Activated CD4-positive, alpha-beta T cell treated with anti-CD3 and anti-CD28 coated beads for 4 hours (primary cell): ENCODE measurements around the gene BBLN.
"Not testable (repeated sequence)": the region's sequence is repeated elsewhere in the genome, so short reads cannot be mapped to it uniquely, and the experiment has no call there.

ENCODE experiments used
- DNase-seq, 2 donors: peaks; one replicate each; pipeline ENCODE4 v3.0.0-alpha.2; 2020

The BBLN gene

GRCh38 chr9:128164307-128164885, 4.3 kb downstream of the BBLN start:
- no peak for DNase-seq

- DNase-seq, result no peak
Observed at GRCh38 chr9:128166169-128166568, 6.1 kb downstream of the BBLN start.

GRCh38 chr9:128167209-128167608, 7.1 kb downstream of the BBLN start:
- no peak for DNase-seq

GRCh38 chr9:128168731-128169308, 8.8 kb downstream of the BBLN start:
- DNase-seq, result no peak

- DNase-seq, result no peak
Observed at GRCh38 chr9:128169492-128169891, 9.4 kb downstream of the BBLN start.

- DNase-seq, result no peak
Observed at GRCh38 chr9:128169925-128170324, 9.9 kb downstream of the BBLN start.

- no peak for DNase-seq
Observed at GRCh38 chr9:128174062-128174461, 14.0 kb downstream of the BBLN start.

- no peak for DNase-seq
Observed at GRCh38 chr9:128175102-128175563, 15.1 kb downstream of the BBLN start.

- no peak for DNase-seq
Observed at GRCh38 chr9:128175726-128176125, 15.7 kb downstream of the BBLN start.

- no peak for DNase-seq
Observed at GRCh38 chr9:128178806-128179431, 18.9 kb downstream of the BBLN start.

GRCh38 chr9:128180001-128180400, 19.9 kb downstream of the BBLN start:
- DNase-seq, result no peak

- no peak for DNase-seq
Observed at GRCh38 chr9:128180447-128180846, 20.4 kb downstream of the BBLN start.

- DNase-seq, result not testable (repeated sequence)
Observed at GRCh38 chr9:128181480-128181879, 21.4 kb downstream of the BBLN start.

GRCh38 chr9:128182893-128183588, 23.0 kb downstream of the BBLN start:
- DNase-seq, result no peak

GRCh38 chr9:128185979-128186965, 26.2 kb downstream of the BBLN start:
- DNase-seq, result no peak

GRCh38 chr9:128187361-128187760, 27.3 kb downstream of the BBLN start:
- no peak for DNase-seq

- no peak for DNase-seq
Observed at GRCh38 chr9:128188209-128188608, 28.1 kb downstream of the BBLN start.

- DNase-seq, result no peak
Observed at GRCh38 chr9:128190013-128190412, 29.9 kb downstream of the BBLN start.

- no peak for DNase-seq
Observed at GRCh38 chr9:128190516-128191405, 30.7 kb downstream of the BBLN start.

GRCh38 chr9:128191406-128192046, 31.5 kb downstream of the BBLN start, which contains the start of gene CIZ1:
Gene CIZ1 (minus strand): TSS chr9:128191572. CDS start chr9:128190857, 715 bp downstream.
- peak; percentile 70 to 74 for DNase-seq
